Posterior cingulate gyrus (tissue), 11 donors: ENCODE results near the gene TEX19.
"Not testable (repeated sequence)": the region's sequence is repeated elsewhere in the genome, so short reads cannot be mapped to it uniquely, and the experiment has no call there.

Source experiments
- DNase-seq, 10 donors: peaks; one replicate each; pipeline versions ENCODE4 v3.0.0 to v3.0.0-alpha.2; 2020 to 2021; ENCODE audit warnings: mixed read lengths in 3 of 10
- intact Hi-C: fragments of 100-400 bp; cut with DNase I; formaldehyde crosslinking; loops from one replicate; pipeline ENCODE4 v1.15.1; 2023

Gene TEX19

GRCh38 chr17:82399601-82400101, 40.6 kb downstream of the TEX19 start:
- peak in 2 of 10 donors; percentile 61 to 71 for DNase-seq
- intact Hi-C loops: no loop called here

- peak in 1 of 10 donors; percentile 74 for DNase-seq
- intact Hi-C loops: no loop called here
Observed at GRCh38 chr17:82400206-82400605, 41.2 kb downstream of the TEX19 start.

- peak in 3 of 10 donors; percentile 34 to 88 (median 74) for DNase-seq
- intact Hi-C loops: no loop called here
Observed at GRCh38 chr17:82400830-82401229, 41.8 kb downstream of the TEX19 start.

GRCh38 chr17:82402865-82403264, 43.8 kb downstream of the TEX19 start:
- DNase-seq: peak in 1 of 10 donors; percentile 52
- intact Hi-C loops: no loop called here

- DNase-seq: peak in 1 of 10 donors; percentile 57
- intact Hi-C loops: no loop called here
Observed at GRCh38 chr17:82403662-82404660, 44.9 kb downstream of the TEX19 start.

- intact Hi-C loops: no loop called here
- DNase-seq: peak in 1 of 10 donors; percentile 45
Observed at GRCh38 chr17:82405051-82405450, 46.0 kb downstream of the TEX19 start.

GRCh38 chr17:82406131-82406671, 47.2 kb downstream of the TEX19 start:
- intact Hi-C loops: no loop called here
- DNase-seq: peak in 1 of 10 donors; percentile 53

GRCh38 chr17:82407255-82407654, 48.2 kb downstream of the TEX19 start:
- intact Hi-C loops: no loop called here
- peak in 1 of 10 donors; percentile 49 for DNase-seq

GRCh38 chr17:82408288-82408937, 49.4 kb downstream of the TEX19 start:
- intact Hi-C loops: no loop called here
- DNase-seq: peak in 1 of 10 donors; percentile 32

- DNase-seq: no peak
- intact Hi-C loops: no loop called here
Observed at GRCh38 chr17:82408938-82409318, 49.9 kb downstream of the TEX19 start.

GRCh38 chr17:82410014-82410716, 51.1 kb downstream of the TEX19 start:
- intact Hi-C loops: loop anchor here (10.0 kb wide), 1 partner anchor 165 kb away; no protein-coding TSS in a partner anchor
- no peak for DNase-seq

GRCh38 chr17:82411396-82412053, 52.5 kb downstream of the TEX19 start:
- intact Hi-C loops: loop anchor here (10.0 kb wide), 1 partner anchor 167 kb away; no protein-coding TSS in a partner anchor
- no peak for DNase-seq

- intact Hi-C loops: loop anchor here (10.0 kb wide), 1 partner anchor 167 kb away; no protein-coding TSS in a partner anchor
- not testable (repeated sequence) for DNase-seq
Observed at GRCh38 chr17:82412081-82412480, 53.0 kb downstream of the TEX19 start.

- intact Hi-C loops: loop anchor here (10.0 kb wide), 1 partner anchor 168 kb away; no protein-coding TSS in a partner anchor
- peak in 1 of 10 donors; percentile 67 for DNase-seq
Observed at GRCh38 chr17:82412535-82413520, 53.8 kb downstream of the TEX19 start.
